GM12878 (cell line): Measurements from ENCODE around the gene TMSB10. TPM values are rescaled to one million over a fixed set of nuclear protein-coding genes. Genes with fewer than 3 reads are reported as not detected.

ENCODE experiments used
- ATAC-seq: fragments of 200-7000 bp; cut with Tn5 transposase; 3 replicates; pipeline ENCODE4 v1.9.1; 2020; ENCODE audit warnings: mild to moderate bottlenecking, moderate library complexity
- BruUV-seq: library from RNA; stranded (reverse); fragments of 400-500 nt; replicated peaks from 2 replicates; lab custom pipeline; 2021; lab: Mats Ljungman, UMichigan
- CTCF ChIA-PET: fragments of 300-600 bp; sonication (Branson Sonifier 250); formaldehyde crosslinking; extraction: SDS; loops from one replicate; lab custom pipeline; 2021; ENCODE audit warnings: inconsistent platforms; lab: Yijun Ruan, JAX
- POLR2A ChIA-PET: fragments of 350-600 bp; formaldehyde crosslinking; extraction: SDS; loops from one replicate; lab custom pipeline; 2021; ENCODE audit warnings: inconsistent platforms; lab: Charles Lee
- RAD21 ChIA-PET: fragments of 300-600 bp; sonication (Branson Sonifier 250); formaldehyde crosslinking; loops from one replicate; lab custom pipeline; 2023; ENCODE audit warnings: antibody characterized with exemption; ENCODE audit not compliant: unreplicated experiment; lab: Charles Lee
- SMC1A ChIA-PET: fragments of 300-600 bp; sonication (Branson Sonifier 250); formaldehyde crosslinking; loops from one replicate; lab custom pipeline; 2023; ENCODE audit not compliant: unreplicated experiment, uncharacterized antibody; lab: Charles Lee
- DNase-seq: peaks from one replicate; pipeline ENCODE4 v3.0.0-alpha.2; 2011; ENCODE audit warnings: low read depth, low spot score
- FAIRE-seq: peaks from 3 replicates; lab custom pipeline; 2011; peaks lifted over from hg19 to GRCh38; lab: Jason Lieb, UNC
- H2AFZ ChIP-seq: 2 replicates; pipeline ENCODE4 v1.6.0; 2011; ENCODE audit warnings: low read depth, low read length, control low read depth; ENCODE audit not compliant: control insufficient read depth
- H3K27ac ChIP-seq: 2 replicates; pipeline ENCODE4 v1.5.1; 2011; ENCODE audit warnings: control low read depth; ENCODE audit not compliant: control insufficient read depth, insufficient read depth
- H3K27me3 ChIP-seq, 2 experiments: replicated peaks in 1 of 2; 2 replicates each; pipeline versions ENCODE4 v1.6.0 to v1.6.1; 2011; ENCODE audit warnings: low read length in 1 of 2; ENCODE audit not compliant: control insufficient read depth in 2 of 2, insufficient read depth in 2 of 2
- H3K36me3 ChIP-seq, 2 experiments: 2 replicates each; pipeline ENCODE4 v1.5.1; 2011; ENCODE audit warnings: low read length in 1 of 2; ENCODE audit not compliant: control insufficient read depth in 2 of 2, insufficient read depth in 2 of 2
- H3K4me1 ChIP-seq: 2 replicates; pipeline ENCODE4 v1.6.1; 2011; ENCODE audit warnings: mild to moderate bottlenecking, low read length, moderate library complexity, mixed read lengths; ENCODE audit not compliant: control insufficient read depth, insufficient read depth
- H3K4me2 ChIP-seq: 2 replicates; pipeline ENCODE4 v1.6.0; 2011; ENCODE audit warnings: control low read depth; ENCODE audit not compliant: control insufficient read depth, insufficient read depth
- H3K4me3 ChIP-seq: fragments of 200-600 bp; sonication (generic); 2 replicates; pipeline ENCODE4 v1.5.1; 2016
- H3K79me2 ChIP-seq: 2 replicates; pipeline ENCODE4 v1.6.0; 2011; ENCODE audit warnings: low read length; ENCODE audit not compliant: control insufficient read depth, insufficient read depth
- H3K9ac ChIP-seq: 2 replicates; pipeline ENCODE4 v1.8.0; 2011; ENCODE audit warnings: low read length, control low read depth, mixed read lengths; ENCODE audit not compliant: control insufficient read depth, insufficient read depth
- H3K9me3 ChIP-seq: replicated peaks from 3 replicates; pipeline ENCODE4 v1.5.1; 2011; ENCODE audit warnings: mild to moderate bottlenecking, low read length; ENCODE audit not compliant: control insufficient read depth, insufficient read depth
- H4K20me1 ChIP-seq: 2 replicates; pipeline ENCODE4 v1.6.0; 2011; ENCODE audit not compliant: control insufficient read depth, insufficient read depth
- CHD1 ChIP-seq: IDR thresholded peaks from 2 replicates; pipeline ENCODE4 v1.6.1; 2012; ENCODE audit warnings: low read depth, low read length, improper control_type of control experiment
- CREB1 ChIP-seq: IDR thresholded peaks from 2 replicates; pipeline ENCODE4 v1.6.1; 2012; ENCODE audit warnings: low read depth, mild to moderate bottlenecking, inconsistent platforms
- CREM ChIP-seq: IDR thresholded peaks from 2 replicates; pipeline ENCODE4 v1.6.1; 2014; ENCODE audit warnings: antibody characterized with exemption, low read depth
- ELK1 ChIP-seq: IDR thresholded peaks from 2 replicates; pipeline ENCODE4 v1.6.1; 2012; ENCODE audit warnings: low read depth, low read length, improper control_type of control experiment
- ESRRA ChIP-seq: IDR thresholded peaks from 2 replicates; pipeline ENCODE4 v1.6.1; 2012; ENCODE audit warnings: mild to moderate bottlenecking, low read length, improper control_type of control experiment
- FOS ChIP-seq: IDR thresholded peaks from 3 replicates; pipeline ENCODE4 v1.6.1; 2011; ENCODE audit warnings: borderline replicate concordance; ENCODE audit not compliant: insufficient read length; ENCODE audit errors: extremely low read depth
- HDGF ChIP-seq: fragments of 450-650 bp; IDR thresholded peaks from 2 replicates; pipeline ENCODE4 v1.6.1; 2016; ENCODE audit warnings: antibody characterized with exemption
- MTA3 ChIP-seq: IDR thresholded peaks from 2 replicates; pipeline ENCODE4 v1.6.1; 2012; ENCODE audit warnings: low read length, inconsistent platforms, borderline replicate concordance
- MYB ChIP-seq: fragments of 150-350 bp; IDR thresholded peaks from 2 replicates; pipeline ENCODE4 v1.6.1; 2014; ENCODE audit warnings: mild to moderate bottlenecking, low read depth, low read length, borderline replicate concordance
- RCOR1 ChIP-seq: conservative IDR thresholded peaks from 2 replicates; pipeline ENCODE4 v1.6.1; 2012; ENCODE audit warnings: low read depth, low read length, improper control_type of control experiment
- SKIL ChIP-seq: fragments of 450-650 bp; IDR thresholded peaks from 2 replicates; pipeline ENCODE4 v1.6.1; 2017; ENCODE audit warnings: mild to moderate bottlenecking, low read depth, inconsistent platforms; ENCODE audit not compliant: poor library complexity, severe bottlenecking
- ZNF592 ChIP-seq: fragments of 450-650 bp; IDR thresholded peaks from 2 replicates; pipeline ENCODE4 v1.6.1; 2017; ENCODE audit warnings: mild to moderate bottlenecking, moderate library complexity
- WGBS: methylation state at CpG from one replicate; pipeline ENCODE4 v1.1.6; 2016; ENCODE audit warnings: low lambda C conversion rate; ENCODE audit not compliant: insufficient replicate concordance, insufficient coverage; ENCODE audit errors: missing lambda C conversion rate; 5-methylcytosine and 5-hydroxymethylcytosine counted together
- in situ Hi-C: fragments of 300-500 bp; cut with MboI; formaldehyde crosslinking; loops from 9 replicates; pipeline ENCODE4 v1.14.3; 2018; ENCODE audit warnings: mixed read lengths
- intact Hi-C: fragments of 100-400 bp; cut with micrococcal nuclease; formaldehyde crosslinking; loops from one replicate; pipeline ENCODE4 v1.14.2; 2022; ENCODE audit not compliant: unreplicated experiment
- polyA plus RNA-seq, 11 experiments: library from polyadenylated mRNA; depleted of rRNA in 4 of 11; unstranded in 6 of 11; stranded (reverse) in 5 of 11; fragments of >200 nt; fragmentation: Nextera tagmentation in 4 of 11; fragmentation: Illumina TruSeq in 1 of 11; extraction: Ambion mirVana in 4 of 11; extraction: Trizol in 1 of 11; gene quantifications; 1 replicate in 1 of 11; 2 replicates in 10 of 11; pipeline versions ENCODE4 v1.2.1 to v1.2.3, GENCODE V29; 2011 to 2016; ENCODE audit warnings: inconsistent platforms in 2 of 11, missing spikeins in 2 of 11, low read depth in 1 of 11
- total RNA-seq, 4 experiments: library from RNA; depleted of rRNA in 3 of 4; stranded (reverse); fragments of >200 nt in 3 of 4; fragmentation: Illumina TruSeq in 1 of 4; extraction: Trizol in 1 of 4; gene quantifications; 2 replicates each; pipeline versions ENCODE4 v1.2.1 to v1.2.3, GENCODE V29; 2013 to 2021

Gene TMSB10
- total and polyA plus RNA-seq, 10 of the 15 experiments (the other 5 are each of a cell fraction or from before 2014, with no cell fraction given) = 1,406 to 4,860 (median 3,381) TPM

DNA sequence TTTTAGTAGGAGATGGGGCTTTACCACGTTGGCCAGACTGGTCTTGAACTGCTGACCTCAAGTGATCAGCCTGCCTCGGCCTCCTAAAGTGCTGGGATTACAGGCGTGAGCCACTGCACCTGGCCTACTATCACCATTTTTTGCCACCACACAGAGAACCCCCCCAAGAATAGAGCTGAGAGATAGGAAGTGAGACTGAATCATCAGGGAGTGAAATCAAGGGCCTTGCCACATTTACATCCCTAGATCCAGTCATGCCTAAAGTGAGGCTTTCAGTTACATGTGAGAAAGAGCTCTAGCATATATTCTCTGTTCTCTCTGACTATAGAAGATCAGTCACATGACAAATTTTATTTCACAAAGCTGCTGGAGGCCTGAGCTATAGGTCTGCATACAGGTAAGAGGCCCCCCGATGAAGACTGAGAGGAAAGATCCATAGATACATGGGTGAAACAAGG lies 37.5 kb downstream of the TMSB10 start:
- FAIRE-seq (peak; percentile 73), ATAC-seq (peak; percentile 39), DNase-seq (peak; percentile 93)
- BruUV-seq = no TSS peak
- no peak overlapping the region for H2AFZ ChIP-seq
- H4K20me1 ChIP-seq = no peaks in the 10 kb centered on the region
- peak overlapping the region; percentile 86 for H3K4me3 ChIP-seq
- ChIA-PET SMC1A (interaction anchor here (0.8 to 22.1 kb wide), 11 partner anchors 12 to 75 kb away, joined by 3 to 378 read pairs (median 7); partner anchors contain the start of gene KCMF1), POLR2A (interaction anchor here (0.6 to 14.1 kb wide), 11 partner anchors 8 to 384 kb away, joined by 3 to 265 read pairs (median 8); partner anchors contain the start of genes KCMF1, TGOLN2 and TMSB10), CTCF (interaction anchor here (0.9 to 11.7 kb wide), 11 partner anchors 12 to 342 kb away, joined by 3 to 275 read pairs (median 5); no protein-coding TSS in a partner anchor), RAD21 (interaction anchor here (1.0 to 10.8 kb wide), 11 partner anchors 12 to 91 kb away, joined by 3 to 300 read pairs (median 5); partner anchors contain the start of genes KCMF1 and TRABD2A)
- no peaks in the 10 kb centered on the region for H3K27me3 ChIP-seq
- in situ Hi-C loops (loop anchor here (25.0 kb wide), 1 partner anchor 1494 kb away; the partner anchor contains the start of gene KDM3A), intact Hi-C loops (loop anchor here (1.0 to 5.0 kb wide), 2 partner anchors 12 to 69 kb away; no protein-coding TSS in a partner anchor)
- H3K36me3 ChIP-seq = no peaks in the 10 kb centered on the region
- H3K4me1 ChIP-seq = peaks cover 59% of the 10 kb centered on the region
- H3K9me3 ChIP-seq = no peaks in the 10 kb centered on the region
- H3K9ac ChIP-seq = peak overlapping the region; percentile 92
- H3K79me2 ChIP-seq = peaks cover 58% of the 10 kb centered on the region
- peak overlapping the region; percentile 100 for H3K27ac ChIP-seq
- WGBS = 0% methylated on average over 4 of the region's 4 CpGs
- H3K4me2 ChIP-seq = peak overlapping the region; percentile 89
- TF ChIP-seq FOS (no peak), CREM (peak; percentile 64; the same call in 1 of the 2 replicates), HDGF (no peak), ZNF592 (peak; percentile 58), RCOR1 (no peak), CHD1 (no peak), ELK1 (no peak), CREB1 (peak; percentile 65; the same call in 1 of the 2 replicates), SKIL (peak; percentile 88), MYB (no peak), MTA3 (peak; percentile 77; the same call in 1 of the 2 replicates), ESRRA (no peak)
